Neuron (in vitro differentiated cells): ENCODE measurements around the gene PTPRU.
A peak's percentile ranks its signal among the peaks of the same experiment; 100 is the strongest.
"Not testable (repeated sequence)": the region's sequence is repeated elsewhere in the genome, so short reads cannot be mapped to it uniquely, and the experiment has no call there.

Source experiments
- H2AFZ ChIP-seq: one replicate; pipeline ENCODE4 v1.6.1; 2013; ENCODE audit warnings: low read depth, mild to moderate bottlenecking, inconsistent platforms, low read length, moderate library complexity
- H3K27me3 ChIP-seq: one replicate; pipeline ENCODE4 v1.6.1; 2013; ENCODE audit warnings: low read length; ENCODE audit not compliant: insufficient read depth
- H3K36me3 ChIP-seq: one replicate; pipeline ENCODE4 v1.6.1; 2013; ENCODE audit warnings: low read length; ENCODE audit not compliant: insufficient read depth
- H3K4me1 ChIP-seq: one replicate; pipeline ENCODE4 v1.6.1; 2013; ENCODE audit warnings: low read length; ENCODE audit not compliant: insufficient read depth
- H3K4me3 ChIP-seq: 2 replicates; pipeline ENCODE4 v1.5.1; 2013; ENCODE audit warnings: mild to moderate bottlenecking, low read length, moderate library complexity
- H3K9me3 ChIP-seq: one replicate; pipeline ENCODE4 v1.6.1; 2013; ENCODE audit warnings: low read length

PTPRU gene

DNA sequence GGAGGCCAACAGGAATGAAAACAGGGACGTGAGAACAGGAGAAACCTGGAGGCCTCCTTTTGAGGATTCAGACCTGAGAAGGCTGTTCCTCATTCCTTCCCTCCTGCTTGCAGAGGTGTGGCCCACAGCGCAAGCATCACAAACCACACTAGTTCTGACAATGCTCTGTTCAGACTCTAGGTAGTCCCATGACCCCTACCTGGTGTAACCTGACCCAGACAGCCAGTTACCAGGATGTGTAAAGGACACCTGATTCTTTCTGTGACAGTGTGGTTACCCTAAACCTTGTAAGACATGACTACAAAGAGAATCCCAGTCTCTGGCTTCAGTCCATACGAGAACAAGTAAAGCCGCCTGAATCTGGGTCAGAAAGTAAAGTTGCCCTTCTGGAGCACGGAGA lies 8.8 kb upstream of the PTPRU start:
- Histone ChIP-seq H3K4me1 (peaks cover 18% of the 10 kb centered on the region), H2AFZ (no peak overlapping the region), H3K9me3 (no peaks in the 10 kb centered on the region), H3K4me3 (no peak overlapping the region), H3K27me3 (peaks cover 1% of the 10 kb centered on the region), H3K36me3 (peaks cover 3% of the 10 kb centered on the region)

DNA sequence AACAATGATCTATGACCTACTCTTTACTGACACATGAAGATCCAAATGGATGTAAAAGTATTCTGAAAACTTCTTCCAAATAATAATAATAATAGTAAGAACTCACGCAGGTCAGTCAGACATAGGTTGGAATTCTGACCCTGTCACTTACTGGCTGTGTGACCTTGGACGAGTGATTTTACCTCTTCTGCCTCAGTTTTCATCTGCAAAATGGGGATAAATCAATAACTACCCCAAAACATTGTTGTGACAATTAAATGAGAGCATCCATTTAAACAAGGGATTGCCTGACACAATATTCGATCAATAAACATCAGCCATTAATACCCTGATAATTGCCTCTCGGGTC lies 6.1 kb upstream of the PTPRU start:
- Histone ChIP-seq H2AFZ (peak overlapping the region; percentile 76), H3K4me3 (peak overlapping the region; percentile 65), H3K9me3 (no peaks in the 10 kb centered on the region), H3K27me3 (peaks cover 6% of the 10 kb centered on the region), H3K36me3 (peaks cover under 1% of the 10 kb centered on the region), H3K4me1 (peaks cover 4% of the 10 kb centered on the region)

DNA sequence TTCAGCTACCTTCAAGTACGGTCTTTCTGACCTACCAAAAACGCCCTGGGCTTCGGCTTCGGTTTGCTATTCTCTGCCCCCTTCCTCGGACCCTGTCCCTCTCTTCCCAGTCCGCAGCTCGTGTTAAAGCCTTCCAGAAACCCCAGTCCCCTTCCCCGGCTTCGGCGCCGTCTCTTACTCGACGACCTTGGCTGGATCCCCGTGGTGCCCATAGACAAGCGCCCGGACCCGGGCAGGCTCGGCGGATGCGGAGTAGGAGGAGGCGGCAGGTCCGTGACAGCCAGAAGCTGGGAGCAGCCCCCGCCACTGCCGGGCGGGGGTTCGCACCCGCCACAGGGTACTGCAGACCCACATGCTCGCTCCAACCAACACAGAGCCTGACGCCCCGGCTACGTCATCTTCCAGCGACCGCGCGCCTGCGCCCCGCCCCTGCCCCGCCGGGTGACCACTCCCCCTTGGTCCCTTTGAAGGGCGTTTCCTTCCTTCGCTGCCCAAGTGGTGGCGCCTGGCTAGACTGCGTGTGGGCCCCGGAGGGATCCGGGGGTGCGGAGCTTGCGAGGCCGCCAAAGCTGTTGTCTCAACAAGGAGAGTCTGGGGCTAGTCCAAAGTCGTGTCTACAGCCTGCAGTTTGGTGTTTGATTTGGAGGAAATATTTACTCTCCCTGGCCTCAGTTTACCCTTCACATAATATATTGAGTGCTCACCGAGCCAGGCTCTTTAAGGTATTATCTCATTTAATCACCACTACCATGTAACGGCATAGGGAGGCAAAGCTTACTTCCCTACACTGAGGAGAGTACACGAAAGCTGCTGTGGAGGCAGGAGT lies 5.6 kb upstream of the PTPRU start, which contains the start of gene MECR:
TSS of gene MECR (minus strand) at position 382 of the 826 bp plus-strand sequence. CDS start at position 354, 28 bp downstream.
- Histone ChIP-seq H3K9me3 (no peaks in the 10 kb centered on the region), H3K27me3 (peaks cover 6% of the 10 kb centered on the region), H3K4me3 (peak within 1 kb of the TSS; percentile 65), H3K4me1 (peaks cover 4% of the 10 kb centered on the region), H3K36me3 (no peaks in the 10 kb centered on the region), H2AFZ (peak within 1 kb of the TSS; percentile 76)

DNA sequence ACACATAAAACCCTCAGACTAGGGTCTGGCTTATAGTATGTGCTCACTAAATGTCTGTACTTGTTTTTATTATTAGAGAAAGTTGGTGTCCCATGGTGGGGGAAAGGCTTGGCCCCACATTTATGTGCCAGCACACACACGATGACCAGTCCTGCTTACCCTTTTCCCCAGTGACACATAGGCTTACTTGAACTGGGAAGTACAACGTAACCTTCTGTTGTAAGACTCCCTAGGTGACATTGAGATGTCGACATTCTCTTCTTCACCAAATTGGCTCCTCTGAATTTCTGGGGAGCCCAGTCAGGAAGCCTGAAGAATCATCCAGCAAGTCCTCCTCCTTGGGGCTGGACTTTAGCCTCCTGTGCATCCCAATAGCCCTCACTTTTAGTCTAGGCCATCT lies 3.9 kb upstream of the PTPRU start:
- no peak overlapping the region for H3K4me3 ChIP-seq
- no peaks in the 10 kb centered on the region for H3K9me3 ChIP-seq
- H3K4me1 ChIP-seq = peaks cover 16% of the 10 kb centered on the region
- no peaks in the 10 kb centered on the region for H3K36me3 ChIP-seq
- H2AFZ ChIP-seq = no peak overlapping the region
- H3K27me3 ChIP-seq = peaks cover 15% of the 10 kb centered on the region

DNA sequence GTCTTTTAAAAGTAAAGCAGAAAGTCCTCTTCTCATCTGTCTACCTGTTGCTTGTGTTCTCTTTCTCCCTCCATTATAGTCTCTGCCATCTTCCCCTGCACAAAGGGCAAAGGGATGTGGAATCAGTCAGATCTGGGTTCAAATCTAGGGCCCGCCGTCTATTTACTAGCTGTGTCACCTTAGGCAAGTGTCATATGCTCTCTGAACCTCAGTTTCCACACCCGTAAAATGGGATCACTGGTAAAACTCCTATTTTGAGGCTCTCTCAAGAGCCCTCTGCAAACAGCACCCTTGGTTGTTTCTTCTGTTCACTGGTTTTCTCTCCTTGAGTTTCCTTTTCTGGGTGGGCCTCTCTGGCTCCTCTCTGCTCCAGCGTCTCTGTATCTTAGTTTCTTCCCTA lies 2.6 kb upstream of the PTPRU start:
- Histone ChIP-seq H3K4me3 (no peak overlapping the region), H3K9me3 (no peaks in the 10 kb centered on the region), H3K36me3 (no peaks in the 10 kb centered on the region), H3K4me1 (peaks cover 21% of the 10 kb centered on the region), H3K27me3 (peaks cover 24% of the 10 kb centered on the region), H2AFZ (no peak overlapping the region)

DNA sequence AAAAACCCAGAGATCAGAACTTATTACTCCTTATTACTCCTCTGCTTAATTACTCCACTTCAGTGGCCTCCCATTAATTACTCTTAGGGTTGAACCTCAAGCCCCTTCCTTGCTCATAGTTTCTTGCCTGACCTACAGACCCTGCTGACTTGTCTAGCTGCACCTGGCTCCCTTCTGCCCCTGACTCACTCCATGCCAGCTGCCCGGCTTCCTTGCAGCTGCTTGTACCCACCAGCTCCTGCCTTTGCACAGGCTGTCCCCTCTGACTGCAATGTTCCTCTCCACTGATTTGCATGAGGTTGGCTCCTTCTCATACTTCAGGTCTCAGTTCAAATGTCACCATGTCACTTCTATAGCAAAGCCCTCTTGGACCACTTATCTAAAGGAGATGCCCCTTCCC lies 1.9 kb upstream of the PTPRU start:
- H3K27me3 ChIP-seq = peaks cover 32% of the 10 kb centered on the region
- no peak overlapping the region for H3K4me3 ChIP-seq
- peaks cover 26% of the 10 kb centered on the region for H3K4me1 ChIP-seq
- no peaks in the 10 kb centered on the region for H3K36me3 ChIP-seq
- no peak overlapping the region for H2AFZ ChIP-seq
- no peaks in the 10 kb centered on the region for H3K9me3 ChIP-seq

DNA sequence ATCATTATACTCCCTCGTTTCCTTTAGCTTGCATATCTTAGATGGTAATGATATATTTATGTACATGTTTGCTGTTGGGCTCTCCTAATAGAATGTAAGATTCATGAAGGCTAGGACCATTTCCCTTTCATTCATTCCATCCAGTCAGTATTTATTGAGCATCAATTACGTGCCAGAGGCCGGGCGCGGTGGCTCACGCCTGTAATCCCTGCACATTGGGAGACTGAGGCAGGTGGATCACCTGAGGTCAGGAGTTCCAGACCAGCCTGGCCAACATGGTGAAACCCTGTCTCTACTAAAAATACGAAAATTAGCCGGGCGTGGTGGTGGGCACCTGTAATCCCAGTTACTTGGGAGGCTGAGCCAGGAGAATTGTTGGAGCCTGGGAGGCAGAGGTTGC lies 1.4 kb upstream of the PTPRU start:
- H2AFZ ChIP-seq, H3K36me3 ChIP-seq, H3K9me3 ChIP-seq, H3K4me3 ChIP-seq: not testable (repeated sequence)
- Histone ChIP-seq H3K27me3 (peaks cover 36% of the 10 kb centered on the region), H3K4me1 (peaks cover 23% of the 10 kb centered on the region)

DNA sequence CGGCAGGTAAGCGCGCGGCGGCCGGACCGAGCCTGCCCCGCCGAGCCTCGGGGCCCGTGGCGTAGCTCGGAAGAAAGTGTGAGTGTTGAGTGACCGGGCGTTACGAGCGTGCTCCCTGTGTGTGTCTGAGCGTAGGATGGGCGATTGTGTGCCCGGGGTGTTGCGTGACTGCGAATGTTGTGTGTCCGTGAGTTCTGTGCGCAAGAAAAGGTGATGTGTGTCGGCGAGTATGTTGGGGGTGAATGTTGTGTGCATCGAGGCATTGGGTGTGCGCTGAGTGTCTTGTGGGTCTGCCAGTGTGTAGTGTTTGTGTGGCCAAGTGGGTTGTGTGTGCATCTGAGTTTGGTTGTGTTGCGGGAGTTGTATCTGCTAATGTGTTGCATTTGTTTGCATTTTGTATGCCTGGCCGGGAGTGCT lies 398 bp downstream of the PTPRU start:
- peaks cover 41% of the 10 kb centered on the region for H3K27me3 ChIP-seq
- peak overlapping the region; percentile 21 for H3K4me3 ChIP-seq
- no peaks in the 10 kb centered on the region for H3K36me3 ChIP-seq
- no peaks in the 10 kb centered on the region for H3K9me3 ChIP-seq
- H2AFZ ChIP-seq = no peak overlapping the region
- H3K4me1 ChIP-seq = peaks cover 22% of the 10 kb centered on the region

DNA sequence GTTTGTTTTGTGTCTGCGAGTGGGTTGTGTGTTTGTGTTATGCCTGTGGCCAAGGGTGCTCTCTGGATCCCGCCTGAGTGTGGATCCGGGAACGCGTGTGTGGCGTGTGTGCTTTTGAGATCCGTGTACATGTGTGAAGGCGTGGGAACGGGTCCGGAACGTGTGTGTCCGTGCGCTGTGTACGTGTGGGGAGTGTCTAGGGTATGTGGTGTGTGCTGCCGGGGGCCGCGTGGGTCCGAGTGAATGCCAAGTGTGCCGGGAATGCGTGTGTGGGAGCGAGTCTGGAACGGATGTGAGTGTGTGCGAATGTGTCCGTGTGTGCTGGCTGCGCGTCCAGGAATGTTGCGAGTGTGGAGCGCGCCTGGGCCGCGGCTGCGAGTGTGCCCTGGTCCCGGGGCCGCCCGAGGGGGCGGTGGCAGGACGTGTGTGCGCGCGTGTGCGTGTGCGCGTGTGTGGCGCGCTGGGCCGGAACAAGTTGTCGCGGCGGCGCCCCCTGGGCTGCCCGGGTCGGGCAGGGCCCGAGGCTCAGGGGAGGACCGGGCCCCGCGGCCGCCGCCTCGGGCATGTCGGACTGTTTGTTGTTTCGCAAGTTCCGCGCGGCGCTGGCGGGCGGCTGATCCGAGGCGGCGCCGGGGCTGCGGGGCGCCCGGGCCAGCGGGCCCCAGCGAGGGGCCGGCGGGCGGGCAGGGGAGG lies 953 bp downstream of the PTPRU start:
- Histone ChIP-seq H2AFZ (no peak overlapping the region), H3K36me3 (no peaks in the 10 kb centered on the region), H3K9me3 (no peaks in the 10 kb centered on the region), H3K4me1 (peaks cover 22% of the 10 kb centered on the region), H3K27me3 (peaks cover 41% of the 10 kb centered on the region), H3K4me3 (peak overlapping the region; percentile 21)

DNA sequence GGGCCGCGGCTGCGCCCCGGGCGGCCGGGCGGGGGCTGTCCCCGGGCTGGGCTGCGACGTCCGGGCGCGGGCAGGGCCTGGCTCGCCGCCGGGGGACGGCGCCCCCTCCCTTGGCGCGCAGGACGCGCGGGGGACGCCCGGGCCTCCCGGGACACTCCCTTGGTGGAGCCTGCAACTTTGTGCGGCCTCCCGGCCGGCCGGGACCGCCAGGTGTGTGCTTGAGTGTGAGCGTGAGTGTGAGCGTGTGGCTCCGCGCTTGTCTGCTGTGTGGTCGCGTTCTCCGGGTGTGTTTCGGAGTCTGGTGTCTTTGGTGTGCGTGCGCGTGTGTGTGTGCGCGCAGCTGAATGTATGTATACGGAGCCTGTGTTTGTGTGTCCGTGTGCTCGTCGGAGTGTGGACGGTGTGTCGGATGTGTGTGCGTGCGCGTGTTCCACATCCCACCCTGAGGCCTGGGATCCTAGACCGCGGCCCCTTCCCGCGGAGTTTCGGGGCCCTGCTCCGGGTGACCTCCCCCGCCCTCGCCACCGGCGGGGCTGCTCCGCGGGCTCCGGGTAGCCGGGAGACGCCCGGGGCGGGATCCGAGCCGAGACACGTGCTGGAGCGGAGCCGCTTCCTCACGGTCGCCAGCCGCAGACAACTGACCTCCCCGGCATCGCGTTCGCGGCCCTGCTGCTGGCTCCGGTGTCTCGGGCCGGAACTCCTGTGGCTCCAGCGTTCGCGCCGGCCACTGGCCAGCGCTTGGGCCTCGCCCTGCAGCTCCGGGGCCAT lies 1.7 kb downstream of the PTPRU start:
- Histone ChIP-seq H3K36me3 (no peaks in the 10 kb centered on the region), H2AFZ (no peak overlapping the region), H3K4me3 (peak overlapping the region; percentile 33), H3K9me3 (no peaks in the 10 kb centered on the region), H3K27me3 (peaks cover 35% of the 10 kb centered on the region), H3K4me1 (peaks cover 22% of the 10 kb centered on the region)

DNA sequence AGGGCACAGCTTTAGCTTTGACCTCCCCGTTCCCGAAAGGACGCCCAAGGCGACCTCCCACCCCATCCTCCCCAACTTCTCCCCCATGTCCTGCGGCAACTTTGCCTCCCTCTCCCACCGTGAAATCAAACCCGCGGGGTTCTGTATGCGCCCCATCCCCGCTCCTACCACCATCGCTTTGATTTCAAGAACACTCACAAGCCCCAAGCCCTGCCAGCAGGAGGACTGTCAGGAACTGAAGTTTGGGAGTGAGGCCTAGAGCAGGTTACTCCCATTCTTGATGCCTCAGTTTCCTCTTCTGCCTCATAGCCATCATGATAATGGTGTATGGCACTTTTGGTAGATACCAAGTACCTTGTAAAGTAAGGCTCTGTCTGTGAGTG lies 2.3 kb downstream of the PTPRU start:
- H2AFZ ChIP-seq = no peak overlapping the region
- no peak overlapping the region for H3K4me3 ChIP-seq
- no peaks in the 10 kb centered on the region for H3K9me3 ChIP-seq
- peaks cover 40% of the 10 kb centered on the region for H3K27me3 ChIP-seq
- no peaks in the 10 kb centered on the region for H3K36me3 ChIP-seq
- peaks cover 22% of the 10 kb centered on the region for H3K4me1 ChIP-seq

DNA sequence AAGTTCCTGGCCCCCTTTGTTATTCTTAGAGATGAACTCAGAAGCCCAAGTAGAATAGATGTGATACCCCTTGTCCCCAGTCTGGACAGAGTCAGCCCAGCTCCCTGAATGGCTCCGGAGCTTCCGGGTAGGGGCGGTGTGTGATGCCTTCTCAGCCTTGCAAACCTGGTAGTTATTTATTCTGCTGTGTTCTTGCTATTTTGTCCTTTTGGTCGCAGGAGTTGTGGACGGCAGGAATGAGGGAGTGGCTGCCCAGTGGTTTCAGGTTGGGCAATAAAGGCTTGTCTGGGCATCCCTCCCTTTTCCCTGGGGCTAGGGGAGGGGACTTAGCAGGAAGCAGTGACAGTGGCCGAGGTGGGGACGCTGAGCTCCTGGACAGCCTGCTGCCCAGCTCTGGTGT lies 2.8 kb downstream of the PTPRU start:
- H3K4me1 ChIP-seq = peaks cover 22% of the 10 kb centered on the region
- no peak overlapping the region for H3K4me3 ChIP-seq
- H2AFZ ChIP-seq = no peak overlapping the region
- H3K9me3 ChIP-seq = no peaks in the 10 kb centered on the region
- no peaks in the 10 kb centered on the region for H3K36me3 ChIP-seq
- peaks cover 40% of the 10 kb centered on the region for H3K27me3 ChIP-seq

DNA sequence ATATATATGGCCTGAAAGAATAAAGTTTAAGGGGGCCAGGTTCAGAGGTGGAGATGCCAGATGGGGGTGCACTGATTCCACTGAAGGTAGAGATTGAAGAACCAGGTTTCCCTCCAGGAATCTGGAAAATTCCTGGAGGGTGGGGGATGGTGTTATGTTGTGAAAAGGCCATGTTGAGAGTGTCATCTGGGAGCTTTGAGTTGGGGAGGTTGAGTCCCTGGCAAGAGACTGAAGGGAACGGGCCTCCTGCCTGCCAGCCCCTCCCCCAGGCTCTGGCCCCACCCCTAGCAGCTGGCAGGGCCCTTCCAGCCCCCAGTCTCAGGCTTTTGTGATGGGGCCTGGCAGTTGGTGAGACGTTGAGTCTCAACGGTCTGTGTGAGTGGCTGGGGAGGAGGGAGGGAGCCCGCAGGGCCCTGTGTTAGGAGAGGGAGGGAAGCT lies 4.1 kb downstream of the PTPRU start:
- Histone ChIP-seq H2AFZ (no peak overlapping the region), H3K4me1 (peaks cover 22% of the 10 kb centered on the region), H3K9me3 (no peaks in the 10 kb centered on the region), H3K27me3 (peaks cover 40% of the 10 kb centered on the region), H3K4me3 (no peak overlapping the region), H3K36me3 (no peaks in the 10 kb centered on the region)
